Activated CD4-positive, CD25-positive, alpha-beta regulatory T cell treated with anti-CD3 and anti-CD28 coated beads, Interleukin-2, amount 50 U/mL, for 24 hours (primary cell): ENCODE data around the gene NOD1.
"Not testable (repeated sequence)": the region's sequence is repeated elsewhere in the genome, so short reads cannot be mapped to it uniquely, and the experiment has no call there.

Experiments used
- ATAC-seq, 2 donors: fragments of 150-1000 bp; cut with Tn5 transposase; one replicate each; pipeline ENCODE4 v1.10.0; 2021; ENCODE audit warnings: mild to moderate bottlenecking in 1 of 2, moderate library complexity in 1 of 2

The NOD1 gene

GRCh38 chr7:30447466-30447865 is 31.1 kb downstream of the NOD1 start:
- no peak for ATAC-seq

DNA sequence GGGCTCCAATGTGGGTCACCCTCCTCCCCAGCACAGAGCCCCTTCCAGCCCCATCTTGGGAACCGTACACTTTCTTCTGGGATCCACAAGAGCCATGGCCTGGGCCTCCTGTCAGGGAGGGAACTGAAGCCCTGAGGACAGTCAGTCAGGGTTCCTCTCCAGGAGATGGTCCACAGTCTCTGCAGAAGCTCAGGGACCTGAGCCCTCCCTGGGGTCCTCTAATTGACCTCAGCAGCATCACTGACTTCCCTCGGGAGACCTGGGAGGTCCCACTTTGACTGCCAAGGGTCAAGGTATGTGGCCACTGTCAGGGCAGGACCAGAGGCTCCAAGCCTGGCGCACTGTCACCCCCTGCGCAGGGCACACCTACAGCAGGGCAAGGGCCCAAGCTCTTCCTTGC is 32.3 kb downstream of the NOD1 start:
- ATAC-seq: peak in 1 of 2 donors; percentile 9

DNA sequence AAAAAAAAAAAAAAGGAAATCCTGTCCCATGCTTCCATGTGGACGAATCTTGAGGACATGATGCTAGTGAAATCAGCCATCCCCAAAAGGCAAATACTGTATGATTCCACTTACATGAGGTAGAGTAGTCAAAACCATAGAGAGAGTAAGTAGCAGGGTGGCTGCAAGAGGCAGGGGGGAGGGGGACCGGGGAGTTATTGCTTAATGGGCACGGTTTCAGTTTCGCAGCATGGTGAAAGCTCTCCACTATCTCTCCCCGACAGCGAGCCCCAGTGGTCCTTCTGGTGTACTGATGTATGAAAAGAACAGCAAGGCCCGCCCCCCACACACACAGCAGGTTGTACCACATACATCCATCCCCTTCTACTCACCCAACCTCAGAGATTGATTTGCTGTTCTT is 32.8 kb downstream of the NOD1 start:
- peak; percentile 91 to 92 for ATAC-seq

DNA sequence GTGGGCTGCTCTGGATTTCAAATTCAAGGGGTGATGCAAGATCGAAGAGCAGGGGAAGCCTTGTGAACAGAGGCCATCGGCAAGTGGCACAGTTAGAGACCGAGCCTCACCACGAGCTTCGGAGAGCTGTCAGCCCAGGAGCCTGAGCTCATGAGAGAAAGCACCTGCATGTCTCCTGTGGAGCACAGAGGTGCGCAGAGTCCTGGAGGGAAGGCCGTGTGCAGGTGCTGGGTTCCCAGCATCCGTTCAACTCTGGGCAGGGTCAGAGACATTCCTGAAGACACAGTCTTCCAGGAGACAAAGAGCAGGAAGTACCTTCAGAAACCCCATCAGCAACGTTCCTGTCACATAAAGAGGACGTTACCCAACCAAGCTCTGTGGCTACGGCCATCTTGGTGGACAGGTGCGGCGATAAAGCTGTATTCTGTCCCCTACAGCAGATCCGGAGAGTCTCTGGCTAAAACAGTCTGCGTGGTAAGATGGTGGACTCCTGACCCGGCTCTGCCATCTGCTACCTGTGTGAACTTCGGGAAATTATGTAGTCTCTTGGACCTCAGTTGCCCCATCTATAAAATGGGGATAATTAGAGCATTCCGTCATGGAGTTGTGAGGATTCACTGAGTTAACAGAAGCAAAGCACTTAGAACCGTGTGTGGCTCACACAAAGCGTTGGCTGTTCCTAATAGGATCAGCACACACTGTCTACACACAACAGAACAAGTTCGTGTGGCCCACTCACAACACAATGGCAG is 40.6 kb downstream of the NOD1 start:
- ATAC-seq: no peak

DNA sequence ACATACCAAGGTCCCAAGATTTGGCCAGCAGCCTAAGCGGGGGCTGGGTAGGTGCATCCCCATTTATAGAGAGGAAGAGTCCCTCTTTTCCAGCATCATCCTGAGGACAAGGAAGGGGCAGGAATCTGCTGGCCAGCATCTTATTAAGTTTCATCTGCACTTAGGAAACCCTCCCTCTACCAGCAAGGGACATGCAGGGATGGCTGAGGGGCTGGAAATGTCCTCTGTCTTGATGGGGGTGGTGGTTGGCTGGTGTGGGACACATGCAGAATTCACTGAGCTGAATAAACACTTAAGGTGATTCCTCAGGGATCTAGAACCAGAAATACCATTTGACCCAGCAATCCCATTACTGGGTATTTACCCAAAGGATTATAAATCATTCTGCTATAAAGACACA is 42.1 kb downstream of the NOD1 start:
- ATAC-seq: no peak

GRCh38 chr7:30436046-30436445 is 42.5 kb downstream of the NOD1 start:
- ATAC-seq: no peak

GRCh38 chr7:30434140-30434799 is 44.3 kb downstream of the NOD1 start:
- no peak for ATAC-seq

GRCh38 chr7:30433506-30433905 is 45.1 kb downstream of the NOD1 start:
- ATAC-seq: no peak

DNA sequence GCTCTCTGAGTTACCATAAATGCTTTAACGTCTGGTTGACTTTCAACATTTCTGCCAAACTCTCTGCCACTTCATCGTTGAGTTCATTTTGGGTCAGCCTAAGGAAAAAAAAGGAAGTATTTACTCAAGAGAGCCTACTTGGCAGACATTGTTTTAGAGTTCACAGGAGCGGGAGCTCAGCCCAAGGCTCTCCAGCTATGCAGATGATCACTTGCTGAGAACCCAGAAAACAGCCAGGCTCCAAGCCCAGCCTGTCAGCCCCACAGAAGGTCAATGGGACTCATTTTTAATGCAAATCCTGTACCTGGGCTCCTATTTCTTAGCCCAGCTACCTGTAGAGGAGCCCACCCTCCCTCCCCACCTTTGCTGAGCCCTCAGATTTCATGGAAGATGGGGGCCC is 45.5 kb downstream of the NOD1 start:
- no peak for ATAC-seq

- no peak for ATAC-seq
Observed at GRCh38 chr7:30430777-30431176, 47.8 kb downstream of the NOD1 start.

GRCh38 chr7:30430276-30430675 is 48.3 kb downstream of the NOD1 start:
- no peak for ATAC-seq

DNA sequence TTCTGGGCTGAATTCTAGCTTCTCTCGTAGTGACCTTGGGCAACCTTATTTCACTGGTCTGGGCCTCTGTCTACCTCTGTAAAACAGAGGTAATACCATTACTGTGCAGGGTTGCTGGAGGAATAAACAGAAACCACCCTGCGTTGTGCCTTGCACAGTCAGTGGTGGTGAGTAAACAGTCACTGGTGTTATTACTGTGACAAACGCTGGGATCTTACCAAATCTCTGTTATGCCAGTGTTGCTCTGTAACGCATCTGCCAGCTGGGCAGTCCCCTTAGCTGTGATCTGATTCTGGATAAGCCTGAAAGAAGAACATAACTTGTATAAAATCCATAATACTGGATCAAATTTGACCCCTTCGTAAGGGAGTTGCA is 49.4 kb downstream of the NOD1 start:
- no peak for ATAC-seq

DNA sequence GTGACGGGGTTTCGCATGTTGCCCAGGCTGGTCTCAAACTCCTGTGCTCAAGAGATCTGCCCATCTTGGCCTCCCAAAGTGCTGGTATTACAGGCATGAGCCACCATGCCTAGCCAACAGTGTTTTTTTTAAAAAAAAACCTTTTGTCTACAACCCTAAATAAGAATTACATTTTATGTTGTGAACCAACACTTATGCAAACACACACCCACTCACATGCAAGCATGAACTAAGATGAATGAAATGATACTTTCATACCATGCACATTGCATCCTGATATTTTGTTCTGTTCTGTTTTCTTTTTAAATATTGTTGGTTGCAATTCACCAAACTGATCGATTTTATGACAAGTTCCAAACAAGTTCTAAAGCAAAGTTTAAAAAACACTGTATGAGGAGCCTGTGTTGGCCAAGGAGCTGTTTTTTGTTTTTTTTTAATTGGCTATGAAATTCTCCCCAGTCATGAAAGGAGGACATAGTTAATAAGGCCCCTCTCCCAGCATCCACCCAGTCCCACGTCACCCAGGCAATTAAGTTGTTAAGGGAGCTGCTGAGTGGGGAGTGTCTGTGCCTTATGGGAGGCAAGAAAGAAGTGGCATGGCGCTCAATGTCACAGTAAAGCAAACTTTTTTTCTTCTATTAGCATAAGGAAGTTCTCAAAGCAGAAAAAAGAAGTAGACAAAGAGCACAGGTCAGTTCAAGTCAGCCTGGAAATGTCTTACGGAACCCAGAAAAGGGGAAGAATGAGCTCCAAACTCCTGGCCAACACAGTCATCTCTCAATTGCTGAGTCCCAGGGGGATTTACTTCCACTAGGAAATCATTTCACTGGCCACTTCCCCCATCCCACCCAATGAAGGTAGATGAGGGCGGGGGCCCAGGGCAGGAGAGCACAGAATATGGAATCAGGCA is 50.1 kb downstream of the NOD1 start:
- peak in 1 of 2 donors; percentile 17 for ATAC-seq

DNA sequence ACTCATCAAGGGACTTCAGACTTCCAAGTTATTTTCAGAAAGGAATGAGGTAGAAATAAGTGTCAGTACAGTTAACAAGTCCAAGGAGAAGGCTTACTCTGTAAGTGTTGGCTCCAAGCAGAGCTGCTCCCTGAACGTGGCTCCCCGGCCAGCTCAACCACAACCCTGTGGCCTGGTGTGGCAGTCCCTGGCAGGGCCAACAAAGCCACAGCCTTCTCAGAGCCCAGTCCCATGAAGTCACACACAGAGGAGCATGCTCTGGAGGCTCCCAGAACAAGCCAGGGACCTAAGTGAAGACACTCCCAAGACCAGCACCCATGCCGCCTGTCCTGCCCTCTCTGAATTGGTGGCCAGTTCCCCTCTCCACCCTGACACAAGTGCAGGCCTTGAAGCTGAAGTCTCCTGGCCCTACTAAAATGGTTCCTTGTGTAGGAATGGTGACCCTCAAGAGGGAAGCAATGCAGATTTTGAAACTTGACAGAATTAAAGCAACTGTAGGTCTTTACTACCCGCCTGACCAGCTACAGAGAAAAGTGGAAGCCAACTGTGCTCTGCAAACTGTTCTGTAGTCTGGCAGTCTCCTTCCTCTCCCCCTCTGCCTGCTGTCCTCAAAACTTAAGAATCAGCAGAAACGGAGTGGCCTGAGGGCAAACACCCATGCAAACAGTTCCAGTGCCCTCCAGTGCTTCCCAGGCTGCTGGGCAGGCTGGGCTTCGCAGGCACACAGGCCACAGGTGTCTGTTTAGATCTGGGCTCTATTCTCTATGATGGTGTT is 51.1 kb downstream of the NOD1 start:
- no peak for ATAC-seq

- no peak for ATAC-seq
Observed at GRCh38 chr7:30424506-30424905, 54.1 kb downstream of the NOD1 start.

GRCh38 chr7:30423788-30424505 is 54.6 kb downstream of the NOD1 start:
- no peak for ATAC-seq

- ATAC-seq: no peak
Observed at GRCh38 chr7:30422922-30423321, 55.7 kb downstream of the NOD1 start.

- no peak for ATAC-seq
Observed at GRCh38 chr7:30421647-30422196, 56.9 kb downstream of the NOD1 start.

DNA sequence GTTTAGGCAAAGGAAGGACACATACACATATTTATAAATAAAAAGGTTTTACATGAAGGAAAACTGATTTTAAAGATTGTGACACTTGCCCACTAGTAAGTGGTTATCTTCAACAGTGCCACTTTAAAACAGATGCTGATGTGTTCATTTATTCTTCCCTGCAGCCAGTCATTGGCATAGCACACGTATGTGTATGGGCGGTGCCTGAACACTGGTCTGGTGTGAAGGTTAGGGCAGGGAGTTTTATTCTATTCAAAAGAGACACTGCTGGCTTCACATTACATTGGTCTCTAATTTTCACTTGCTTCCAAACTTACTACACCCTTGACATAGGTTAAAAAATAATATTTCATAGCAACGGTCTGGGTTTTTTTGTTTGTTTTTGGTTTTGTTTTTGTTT is 57.9 kb downstream of the NOD1 start:
- ATAC-seq: no peak

GRCh38 chr7:30420080-30420479 is 58.5 kb downstream of the NOD1 start:
- ATAC-seq: not testable (repeated sequence)

GRCh38 chr7:30413864-30414263 is 64.7 kb downstream of the NOD1 start:
- no peak for ATAC-seq
